CD4-positive, alpha-beta T cell treated with Interleukin-1 beta for 1 hour (primary cell): ENCODE measurements around the gene F13A1.
A peak's percentile ranks its signal among the peaks of the same experiment; 100 is the strongest.

Experiments used
- DNase-seq, 2 donors: peaks; one replicate each; pipeline ENCODE4 v3.0.0-alpha.2; 2020 to 2022

Gene F13A1

DNA sequence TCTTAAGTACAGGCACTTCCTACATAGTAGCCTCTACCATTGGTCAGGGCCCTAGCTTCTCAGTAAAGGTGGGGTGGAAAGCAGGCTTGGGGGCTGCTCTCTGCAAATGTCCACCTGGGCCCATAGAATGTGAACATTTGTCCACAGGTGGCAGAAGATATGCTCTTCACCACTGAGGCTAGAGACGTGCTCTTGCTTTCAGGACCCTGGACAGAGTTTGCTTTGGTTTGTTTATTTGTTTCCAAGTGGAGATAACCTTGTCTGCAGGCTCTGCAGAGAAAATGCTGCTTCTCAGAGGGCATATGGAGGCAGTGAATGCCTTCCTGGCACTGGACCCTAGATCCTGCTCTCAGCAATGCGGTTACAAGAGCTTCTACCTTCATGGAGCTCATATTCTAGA lies 129.0 kb downstream of the F13A1 start:
- no peak for DNase-seq

DNA sequence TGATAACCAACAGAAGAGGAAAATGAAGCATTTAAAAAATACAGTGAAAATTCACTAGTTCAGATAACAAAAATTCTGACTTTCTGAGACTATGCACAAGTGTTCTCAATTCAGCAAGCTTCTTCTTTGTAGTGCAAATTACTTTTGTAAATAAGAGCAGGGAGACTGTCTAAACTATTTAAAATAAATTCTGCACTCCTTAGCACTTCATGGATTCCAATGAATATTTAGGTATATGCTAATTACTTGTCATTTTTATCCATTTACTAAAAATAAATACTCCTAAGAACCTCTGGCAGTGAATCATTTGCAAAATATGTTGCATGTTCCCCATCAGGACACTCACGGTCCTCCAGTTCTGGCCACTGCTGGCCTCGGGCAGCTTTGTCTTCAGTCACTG lies 139.8 kb downstream of the F13A1 start:
- no peak for DNase-seq

- no peak for DNase-seq
These were observed 140.4 kb downstream of the F13A1 start for GRCh38 chr6:6179858-6180623.

DNA sequence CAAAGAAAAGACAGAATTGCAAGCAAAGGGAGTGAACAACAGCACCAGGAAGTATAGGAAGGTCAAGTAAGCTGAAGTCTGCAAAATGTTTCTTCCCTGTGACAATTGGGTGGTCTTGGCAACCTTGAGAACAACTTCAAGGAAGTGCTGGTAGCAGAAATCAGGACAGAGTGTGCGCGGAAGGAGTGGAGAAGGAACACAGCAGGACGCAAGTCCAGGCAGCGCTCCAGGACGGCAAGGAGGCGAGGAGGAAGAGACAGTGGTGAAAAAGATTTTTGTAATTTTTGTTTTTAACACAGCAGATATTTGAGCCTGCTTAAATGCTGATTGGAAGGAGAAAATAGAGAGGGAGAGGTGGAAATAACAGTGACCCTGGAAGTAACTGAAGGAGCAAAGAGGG lies 141.7 kb downstream of the F13A1 start:
- DNase-seq = no peak

GRCh38 chr6:6177754-6178153 lies 142.7 kb downstream of the F13A1 start:
- no peak for DNase-seq

GRCh38 chr6:6176586-6177228 lies 143.8 kb downstream of the F13A1 start:
- no peak for DNase-seq

GRCh38 chr6:6176127-6176526 lies 144.3 kb downstream of the F13A1 start:
- DNase-seq = no peak

- no peak for DNase-seq
These were observed 151.3 kb downstream of the F13A1 start for GRCh38 chr6:6169141-6169540.

GRCh38 chr6:6166064-6166463 lies 154.4 kb downstream of the F13A1 start:
- no peak for DNase-seq

GRCh38 chr6:6164367-6164766 lies 156.1 kb downstream of the F13A1 start:
- DNase-seq = no peak

DNA sequence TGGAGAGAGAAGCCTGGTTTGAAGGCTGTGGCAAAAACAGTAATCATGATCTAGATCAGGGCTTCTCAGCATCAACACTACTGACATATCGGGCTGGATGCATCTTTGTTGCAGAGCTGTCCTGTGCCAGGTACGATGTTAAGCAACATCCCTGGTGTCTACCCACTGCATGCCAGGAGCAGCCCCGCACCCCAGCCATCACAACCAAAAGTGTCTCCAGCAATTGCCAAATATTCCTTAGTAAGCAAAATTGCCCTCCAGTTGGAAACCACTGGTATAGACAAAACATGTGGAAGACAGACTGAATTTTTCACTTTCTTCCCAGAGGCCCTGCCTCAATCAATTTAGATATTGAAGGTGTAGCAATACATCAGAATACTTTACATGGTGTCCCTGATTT lies 166.1 kb downstream of the F13A1 start:
- DNase-seq = no peak

DNA sequence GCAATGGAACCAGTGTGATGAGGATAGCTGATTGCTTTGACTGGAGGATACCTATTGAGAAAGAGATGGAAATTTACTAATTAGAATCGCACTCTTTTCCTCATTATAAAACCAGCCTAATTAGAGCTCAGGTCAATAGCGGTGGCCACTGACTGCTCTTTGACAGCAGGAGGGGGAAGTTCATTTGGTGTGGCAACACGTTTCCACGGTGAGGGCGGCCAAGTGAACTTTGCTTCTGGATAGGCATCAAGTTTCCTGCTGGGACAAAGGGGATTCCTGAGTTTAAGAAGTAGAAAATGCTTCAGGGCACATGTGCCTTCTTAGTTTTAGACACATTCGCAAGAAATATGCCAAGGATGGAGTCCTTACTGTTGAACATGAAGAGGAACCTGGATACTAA lies 168.4 kb downstream of the F13A1 start:
- no peak for DNase-seq

DNA sequence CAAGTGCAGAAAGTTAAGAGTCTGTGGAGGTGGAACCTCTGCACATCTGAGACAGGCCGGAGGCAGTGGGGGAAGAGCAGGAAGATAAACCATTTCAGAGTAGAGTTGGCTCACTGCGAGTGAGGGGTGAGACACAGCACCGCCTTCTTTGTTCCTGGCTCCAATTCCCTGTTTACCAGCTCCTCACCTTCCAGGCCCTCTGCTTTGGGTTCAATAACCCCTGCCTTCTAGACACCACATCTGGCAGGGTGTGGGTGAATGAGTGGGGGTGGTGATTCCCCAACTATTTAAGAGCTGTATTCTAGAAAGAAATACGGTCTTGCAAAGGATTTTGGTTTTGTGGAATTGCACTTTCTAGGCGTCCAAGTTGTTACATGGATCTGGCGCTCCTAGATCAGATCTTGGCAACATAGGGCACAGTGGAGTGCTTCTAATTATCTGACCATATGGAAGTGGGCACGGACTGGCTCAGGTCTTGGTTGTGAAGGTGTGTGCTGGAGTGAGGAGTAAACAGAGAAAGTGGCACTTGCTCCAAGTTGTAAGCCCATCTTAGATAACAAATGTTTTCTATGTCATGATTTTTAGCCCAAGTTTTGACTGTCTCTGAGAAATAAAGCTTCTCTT lies 172.2 kb downstream of the F13A1 start:
- DNase-seq = no peak

- DNase-seq = peak in 1 of 2 donors; percentile 35
These were observed 188.9 kb downstream of the F13A1 start for GRCh38 chr6:6131492-6132109.

DNA sequence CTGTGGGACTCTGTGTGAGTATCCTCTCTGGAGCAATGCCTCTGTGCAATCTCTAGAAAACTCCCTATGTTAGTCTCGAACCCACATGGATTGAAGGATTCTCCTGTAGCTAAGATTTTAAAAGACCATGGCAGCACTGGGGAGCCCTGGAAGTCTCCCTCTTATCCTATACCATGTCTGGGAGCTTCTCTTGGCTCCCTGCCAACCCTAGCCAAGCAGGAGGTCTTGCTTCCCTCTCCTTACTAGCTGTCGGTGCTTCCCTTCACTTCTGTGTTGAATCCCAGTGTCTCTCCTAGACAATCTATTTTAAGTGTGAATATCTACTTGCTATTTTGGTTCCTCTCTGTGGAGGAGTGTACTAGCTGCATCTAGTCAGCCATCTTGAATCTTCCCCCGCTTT lies 195.0 kb downstream of the F13A1 start:
- no peak for DNase-seq

DNA sequence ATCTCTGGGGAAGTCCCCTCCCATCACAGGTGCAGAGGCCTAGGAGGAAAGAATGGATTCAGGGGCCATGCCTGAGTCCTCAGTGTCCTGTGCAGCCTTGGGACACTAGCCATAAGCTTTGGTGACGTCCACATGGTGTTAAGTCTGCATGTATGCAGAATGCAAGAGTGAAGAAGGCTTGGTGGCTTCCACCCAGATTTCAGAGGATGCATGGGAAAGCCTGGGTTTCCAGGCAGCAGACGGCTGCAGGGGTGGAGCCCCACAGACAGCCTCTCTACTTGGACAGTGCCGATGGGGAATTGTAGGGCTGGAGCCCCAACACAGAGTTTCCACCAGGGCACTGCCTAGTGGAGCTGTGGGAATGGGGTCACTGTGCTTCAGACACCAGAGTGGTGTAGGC lies 196.7 kb downstream of the F13A1 start:
- no peak for DNase-seq

DNA sequence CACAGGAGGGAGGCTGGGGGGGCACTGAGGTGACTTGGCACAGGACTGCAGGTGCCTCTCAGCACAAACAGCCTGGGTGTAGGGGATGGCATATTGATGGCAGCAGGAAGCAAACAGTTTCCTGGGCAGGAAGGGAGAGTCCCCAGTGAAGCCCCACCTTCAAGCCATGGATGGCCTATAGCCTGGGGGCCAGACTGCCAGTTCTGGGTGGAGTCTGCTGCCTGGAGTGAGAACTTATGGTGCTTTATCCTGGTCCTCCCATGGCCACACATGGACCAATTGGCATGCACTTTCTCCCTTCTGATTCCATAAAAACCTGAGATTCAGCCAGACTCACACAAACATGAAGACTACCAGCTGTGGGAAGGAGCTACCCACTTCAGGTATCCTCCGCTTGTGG lies 198.5 kb downstream of the F13A1 start:
- DNase-seq = no peak

GRCh38 chr6:6105472-6106036 lies 214.9 kb downstream of the F13A1 start:
- no peak for DNase-seq
